Measurements from ENCODE around the gene MBD3L3. TPM values are rescaled to one million over a fixed set of nuclear protein-coding genes. Genes with fewer than 3 reads are reported as not detected.
A peak's percentile ranks its signal among the peaks of the same experiment; 100 is the strongest.
"Not testable (repeated sequence)": the region's sequence is repeated elsewhere in the genome, so short reads cannot be mapped to it uniquely, and the experiment has no call there.

The MBD3L3 gene
- total RNA-seq (0.24 TPM), polyA plus RNA-seq (1.1 TPM)
- long read RNA-seq, donor 1 = 0 reads
- long read RNA-seq, donor 2 = 0 reads
- long read RNA-seq, donor 3 = 0 reads
- long read RNA-seq, donor 4 = 0 reads
- long read RNA-seq, donor 5 = 0 reads
- long read RNA-seq, donor 6, partial matches to known transcripts = 0 of 1 reads
- long read RNA-seq, donor 6, other reads (novel, unspliced or antisense) = 0 of 1 reads
- long read RNA-seq, donor 7 = 0 reads
- long read RNA-seq, donor 8 = 0 reads
- long read RNA-seq, donor 9 = 0 reads
- long read RNA-seq, donor 10 = 0 reads

GRCh38 chr19:7058576-7058975, at the start of gene MBD3L3:
Gene MBD3L3 (minus strand): TSS chr19:7058676. CDS start chr19:7058605, 71 bp downstream.
- no CpG with 5 or more reads among the region's 8 CpGs for WGBS
- not testable (repeated sequence) for H3K27me3 ChIP-seq (ENCODE audit: control insufficient read depth in 2 of 2, insufficient read depth in 1 of 2, low read length in 1 of 2)

DNA sequence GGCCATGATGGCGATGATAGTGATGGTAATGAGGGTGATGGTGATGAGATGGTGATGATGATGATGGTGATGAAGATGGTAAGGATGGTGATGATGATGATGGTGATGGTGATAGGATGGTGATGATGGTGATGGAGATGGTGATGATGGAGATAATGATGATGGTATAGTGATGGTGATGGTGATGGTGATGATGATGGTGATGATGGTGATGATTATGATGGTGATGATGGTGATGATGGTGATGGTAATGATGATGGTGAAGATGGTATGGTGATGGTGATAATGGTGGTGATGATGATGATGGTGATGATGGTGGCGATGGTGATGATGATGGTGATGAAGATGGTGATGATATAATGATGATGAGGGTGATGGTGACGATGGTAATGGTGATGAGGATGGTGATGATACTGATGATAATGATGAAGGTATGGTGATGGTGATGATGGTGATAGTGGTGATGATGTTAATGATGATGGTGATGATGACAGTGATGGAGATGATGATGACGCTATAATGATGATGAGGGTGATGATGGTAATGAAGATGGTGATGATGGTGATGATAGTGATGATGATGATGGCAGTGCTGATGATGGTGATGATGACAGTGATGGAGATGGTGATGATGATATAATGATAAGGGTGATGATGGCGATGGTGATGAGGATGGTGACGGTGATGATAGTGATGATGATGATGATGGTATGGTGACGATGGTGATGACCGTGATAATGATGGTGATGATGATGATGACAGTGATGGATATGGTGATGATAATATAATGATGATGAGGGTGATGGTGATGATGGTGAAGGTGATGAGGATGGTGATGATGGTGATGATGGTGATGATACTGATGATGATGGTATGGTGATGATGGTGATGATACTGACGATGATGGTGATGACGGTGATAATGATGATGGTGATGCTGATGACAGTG, 48.5 kb upstream of the MBD3L3 start:
- Histone ChIP-seq H3K27me3 (ENCODE audit: control insufficient read depth in 2 of 2, insufficient read depth in 1 of 2, low read length in 1 of 2) (no peaks in the 10 kb centered on the region), H3K36me3 (ENCODE audit: control insufficient read depth in 2 of 2, insufficient read depth in 2 of 2, low read length in 1 of 2) (no peaks in the 10 kb centered on the region), H3K4me3 (ENCODE audit: low read length in 2 of 2) (no peak overlapping the region), H3K27ac (ENCODE audit: low read depth in 1 of 2, low read length in 1 of 2) (no peak overlapping the region), H3K9me3 (ENCODE audit: control insufficient read depth in 2 of 2, insufficient read depth in 1 of 2, low read length in 1 of 2) (peaks cover 0 to 4% of the 10 kb centered on the region in 2 donors), H3K4me1 (ENCODE audit: control insufficient read depth in 2 of 2, insufficient read depth in 2 of 2, low read length in 2 of 2) (peaks cover 0 to 3% of the 10 kb centered on the region in 2 donors)
- DNase-seq (ENCODE audit: low read depth in 6 of 9, low spot score in 9 of 9) = no peak
- 89% methylated on average over 10 of the region's 10 CpGs for WGBS

More at GRCh38 chr19:7058576-7058975, at the start of gene MBD3L3:
- not testable (repeated sequence) for DNase-seq (ENCODE audit: low read depth in 6 of 9, low spot score in 9 of 9); H3K4me1 ChIP-seq (ENCODE audit: control insufficient read depth in 2 of 2, insufficient read depth in 2 of 2, low read length in 2 of 2); H3K4me3 ChIP-seq (ENCODE audit: low read length in 2 of 2); H3K36me3 ChIP-seq (ENCODE audit: control insufficient read depth in 2 of 2, insufficient read depth in 2 of 2, low read length in 1 of 2); H3K27ac ChIP-seq (ENCODE audit: low read depth in 1 of 2, low read length in 1 of 2); H3K9me3 ChIP-seq (ENCODE audit: control insufficient read depth in 2 of 2, insufficient read depth in 1 of 2, low read length in 1 of 2)

DNA sequence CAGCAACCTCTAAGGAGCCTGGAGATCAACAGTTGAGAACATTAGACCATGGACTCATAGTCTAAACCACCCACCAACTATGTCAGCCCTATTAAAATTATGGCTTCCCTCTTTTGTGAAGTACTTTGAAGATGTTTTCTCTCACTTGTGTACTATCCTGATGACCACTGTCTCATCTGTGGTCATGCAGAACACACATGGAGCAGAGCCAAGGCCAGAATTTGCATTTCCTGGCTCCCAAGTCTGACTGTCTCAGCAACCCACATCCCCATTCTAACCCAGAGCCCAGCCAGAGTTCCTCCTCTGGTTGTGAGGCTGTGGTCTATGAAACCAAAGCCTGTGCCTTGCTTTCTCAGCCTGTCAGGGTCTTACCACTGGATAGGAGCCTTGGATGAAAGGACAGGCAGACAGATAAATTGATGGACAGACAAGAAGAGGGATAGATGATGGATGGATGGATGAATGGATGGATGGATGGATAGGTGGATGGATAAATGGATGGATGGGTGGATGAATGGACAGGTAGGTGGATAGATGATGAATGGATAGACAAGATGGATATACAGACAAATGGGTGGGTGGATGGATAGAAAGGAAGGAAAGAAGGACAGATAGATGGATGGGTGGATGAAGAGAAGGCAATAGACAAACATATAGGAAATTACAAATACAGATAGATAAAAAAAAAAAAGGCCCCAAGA, 46.4 kb upstream of the MBD3L3 start:
- Histone ChIP-seq H3K36me3 (ENCODE audit: control insufficient read depth in 2 of 2, insufficient read depth in 2 of 2, low read length in 1 of 2) (no peaks in the 10 kb centered on the region), H3K4me3 (ENCODE audit: low read length in 2 of 2) (no peak overlapping the region), H3K27me3 (ENCODE audit: control insufficient read depth in 2 of 2, insufficient read depth in 1 of 2, low read length in 1 of 2) (peaks cover 0 to 3% of the 10 kb centered on the region in 2 donors), H3K4me1 (ENCODE audit: control insufficient read depth in 2 of 2, insufficient read depth in 2 of 2, low read length in 2 of 2) (peaks cover 5 to 10% of the 10 kb centered on the region in 2 donors), H3K9me3 (ENCODE audit: control insufficient read depth in 2 of 2, insufficient read depth in 1 of 2, low read length in 1 of 2) (peaks cover 1 to 4% of the 10 kb centered on the region in 2 donors), H3K27ac (ENCODE audit: low read depth in 1 of 2, low read length in 1 of 2) (no peak overlapping the region)
- no peak for DNase-seq (ENCODE audit: low read depth in 6 of 9, low spot score in 9 of 9)

GRCh38 chr19:7101498-7102253, 43.2 kb upstream of the MBD3L3 start:
- WGBS = 65% methylated on average over 19 of the region's 19 CpGs
- DNase-seq (ENCODE audit: low read depth in 6 of 9, low spot score in 9 of 9) = peak in 2 of 9 donors; percentile 23 to 56
- no peak overlapping the region for H3K4me3 ChIP-seq (ENCODE audit: low read length in 2 of 2)
- H3K4me1 ChIP-seq (ENCODE audit: control insufficient read depth in 2 of 2, insufficient read depth in 2 of 2, low read length in 2 of 2) = peaks cover 10 to 19% of the 10 kb centered on the region in 2 donors
- H3K27ac ChIP-seq (ENCODE audit: low read depth in 1 of 2, low read length in 1 of 2) = no peak overlapping the region
- peaks cover 1 to 2% of the 10 kb centered on the region in 2 donors for H3K9me3 ChIP-seq (ENCODE audit: control insufficient read depth in 2 of 2, insufficient read depth in 1 of 2, low read length in 1 of 2)
- no peaks in the 10 kb centered on the region for H3K36me3 ChIP-seq (ENCODE audit: control insufficient read depth in 2 of 2, insufficient read depth in 2 of 2, low read length in 1 of 2)
- peaks cover 0 to 3% of the 10 kb centered on the region in 2 donors for H3K27me3 ChIP-seq (ENCODE audit: control insufficient read depth in 2 of 2, insufficient read depth in 1 of 2, low read length in 1 of 2)

DNA sequence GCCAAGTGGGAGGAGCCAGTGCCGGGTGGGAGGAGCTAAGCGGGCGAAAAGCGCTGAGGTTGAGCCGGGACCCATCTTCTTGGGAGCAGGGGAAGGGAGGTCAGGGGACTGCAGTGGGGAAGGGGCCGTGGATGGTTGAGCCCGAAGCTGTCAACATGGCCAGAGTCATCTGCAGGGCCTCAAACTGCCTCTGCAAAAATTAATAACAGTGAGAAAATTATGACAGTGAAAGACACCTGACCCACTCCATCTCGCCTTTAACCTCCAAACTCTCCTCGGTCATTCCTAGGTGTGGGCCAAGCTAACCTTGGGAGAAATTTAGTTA, 41.1 kb upstream of the MBD3L3 start:
- DNase-seq (ENCODE audit: low read depth in 6 of 9, low spot score in 9 of 9) = peak in 1 of 9 donors; percentile 50
- peak overlapping the region; percentile 57 to 85 for H3K4me3 ChIP-seq (ENCODE audit: low read length in 2 of 2)
- 15% methylated on average over 9 of the region's 9 CpGs for WGBS
- H3K27ac ChIP-seq (ENCODE audit: low read depth in 1 of 2, low read length in 1 of 2) = peak overlapping the region; percentile 88 to 98
- H3K36me3 ChIP-seq (ENCODE audit: control insufficient read depth in 2 of 2, insufficient read depth in 2 of 2, low read length in 1 of 2) = no peaks in the 10 kb centered on the region
- H3K27me3 ChIP-seq (ENCODE audit: control insufficient read depth in 2 of 2, insufficient read depth in 1 of 2, low read length in 1 of 2) = peaks cover 0 to 3% of the 10 kb centered on the region in 2 donors
- H3K4me1 ChIP-seq (ENCODE audit: control insufficient read depth in 2 of 2, insufficient read depth in 2 of 2, low read length in 2 of 2) = peaks cover 10 to 19% of the 10 kb centered on the region in 2 donors
- peaks cover 3 to 15% of the 10 kb centered on the region in 2 donors for H3K9me3 ChIP-seq (ENCODE audit: control insufficient read depth in 2 of 2, insufficient read depth in 1 of 2, low read length in 1 of 2)

DNA sequence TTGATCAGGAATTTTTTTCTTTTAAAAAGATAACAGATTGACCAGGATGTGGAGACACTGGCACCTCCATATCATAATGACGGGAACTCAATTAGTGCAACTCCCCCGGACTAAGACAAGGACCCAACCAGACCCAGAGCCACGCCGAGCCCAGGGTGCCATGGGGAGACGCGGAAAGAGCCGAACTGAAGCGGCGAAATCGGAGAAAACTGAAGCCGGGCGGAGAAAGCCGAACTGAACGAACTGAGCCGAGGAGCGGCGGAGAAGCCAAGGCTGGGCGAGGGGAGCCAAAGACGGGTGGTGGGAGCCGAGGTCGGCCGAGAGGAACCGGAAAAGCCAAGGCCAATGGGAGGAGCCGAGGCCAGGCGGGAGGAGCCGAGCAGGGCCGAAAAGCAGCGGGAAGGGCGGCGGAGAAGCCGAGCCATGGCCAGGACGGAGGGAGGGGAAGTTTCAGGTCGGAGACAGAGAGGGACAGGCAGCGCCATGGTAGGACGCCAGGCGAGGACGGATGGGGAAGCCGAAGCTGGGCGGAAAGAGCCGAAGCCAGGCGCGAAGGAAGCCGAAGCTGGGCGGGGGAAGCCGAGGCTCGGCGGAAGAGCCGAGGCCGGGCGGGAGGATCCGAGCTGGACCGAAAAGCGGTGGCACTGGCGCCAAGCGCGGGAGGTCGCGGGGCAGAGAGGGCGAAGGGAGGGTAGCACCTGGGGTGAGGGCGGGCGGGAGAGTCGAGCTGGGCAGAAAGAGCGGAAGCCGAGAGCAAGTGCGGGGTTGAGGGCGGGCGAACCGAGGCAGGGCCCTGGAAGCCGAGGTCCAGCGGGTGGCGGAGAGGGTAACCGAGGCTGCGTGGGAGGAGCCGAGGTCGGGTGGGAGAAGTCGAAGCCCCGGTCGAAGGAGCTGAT, 40.5 kb upstream of the MBD3L3 start:
- Histone ChIP-seq H3K4me3 (ENCODE audit: low read length in 2 of 2) (peak overlapping the region; percentile 57 to 85), H3K9me3 (ENCODE audit: control insufficient read depth in 2 of 2, insufficient read depth in 1 of 2, low read length in 1 of 2) (peaks cover 3 to 19% of the 10 kb centered on the region in 2 donors), H3K4me1 (ENCODE audit: control insufficient read depth in 2 of 2, insufficient read depth in 2 of 2, low read length in 2 of 2) (peaks cover 10 to 19% of the 10 kb centered on the region in 2 donors), H3K27ac (ENCODE audit: low read depth in 1 of 2, low read length in 1 of 2) (peak overlapping the region; percentile 88 to 98), H3K36me3 (ENCODE audit: control insufficient read depth in 2 of 2, insufficient read depth in 2 of 2, low read length in 1 of 2) (no peaks in the 10 kb centered on the region), H3K27me3 (ENCODE audit: control insufficient read depth in 2 of 2, insufficient read depth in 1 of 2, low read length in 1 of 2) (peaks cover 0 to 3% of the 10 kb centered on the region in 2 donors)
- peak; percentile 72 to 95 (median 89) for DNase-seq (ENCODE audit: low read depth in 6 of 9, low spot score in 9 of 9)
- WGBS = under 1% methylated on average over 78 of the region's 78 CpGs

DNA sequence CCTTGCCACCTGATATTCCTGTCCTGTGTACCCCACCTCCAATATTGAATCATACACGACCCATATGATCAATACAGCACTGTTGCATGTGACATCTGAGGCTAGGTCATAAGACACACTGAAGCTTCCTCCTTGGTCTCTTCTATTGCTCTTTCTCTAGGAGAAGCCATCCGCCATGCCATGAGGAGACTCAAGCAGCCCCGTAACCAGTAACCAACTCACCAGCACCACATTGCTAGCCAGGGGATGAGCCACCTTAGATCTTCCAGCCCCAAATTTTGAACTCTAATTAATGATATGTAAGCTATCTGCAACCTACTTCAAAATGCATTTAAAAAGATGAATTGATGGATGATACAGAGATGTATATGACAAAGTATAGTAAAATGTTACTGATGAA, 39.6 kb upstream of the MBD3L3 start:
- peaks cover 0 to 3% of the 10 kb centered on the region in 2 donors for H3K27me3 ChIP-seq (ENCODE audit: control insufficient read depth in 2 of 2, insufficient read depth in 1 of 2, low read length in 1 of 2)
- H3K9me3 ChIP-seq (ENCODE audit: control insufficient read depth in 2 of 2, insufficient read depth in 1 of 2, low read length in 1 of 2) = peaks cover 3 to 27% of the 10 kb centered on the region in 2 donors
- H3K27ac ChIP-seq (ENCODE audit: low read depth in 1 of 2, low read length in 1 of 2) = no peak overlapping the region
- no peak overlapping the region for H3K4me3 ChIP-seq (ENCODE audit: low read length in 2 of 2)
- DNase-seq (ENCODE audit: low read depth in 6 of 9, low spot score in 9 of 9) = no peak
- peaks cover 10 to 19% of the 10 kb centered on the region in 2 donors for H3K4me1 ChIP-seq (ENCODE audit: control insufficient read depth in 2 of 2, insufficient read depth in 2 of 2, low read length in 2 of 2)
- 97% methylated on average over 3 of the region's 3 CpGs for WGBS
- no peaks in the 10 kb centered on the region for H3K36me3 ChIP-seq (ENCODE audit: control insufficient read depth in 2 of 2, insufficient read depth in 2 of 2, low read length in 1 of 2)

DNA sequence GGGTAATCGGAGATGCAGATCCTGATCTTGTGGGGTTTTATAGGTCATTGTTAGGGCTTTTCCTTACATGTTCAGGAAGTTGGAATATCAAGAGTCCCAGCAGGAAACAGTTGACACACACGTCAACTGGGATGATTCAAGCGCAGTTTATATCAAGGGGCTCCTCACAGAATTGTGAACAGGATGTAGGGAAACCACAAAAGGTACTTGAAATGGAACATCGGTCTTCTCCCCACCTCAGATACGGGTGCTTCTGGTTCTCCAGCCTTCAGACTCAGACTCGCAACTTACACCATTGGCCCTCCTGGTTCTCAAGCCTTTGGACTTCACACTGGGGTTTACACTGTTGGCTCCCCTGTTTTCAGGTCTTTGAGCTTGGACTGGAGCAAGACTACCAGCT, 30.5 kb upstream of the MBD3L3 start:
- no peaks in the 10 kb centered on the region for H3K4me1 ChIP-seq (ENCODE audit: control insufficient read depth in 2 of 2, insufficient read depth in 2 of 2, low read length in 2 of 2)
- H3K4me3 ChIP-seq (ENCODE audit: low read length in 2 of 2) = no peak overlapping the region
- H3K9me3 ChIP-seq (ENCODE audit: control insufficient read depth in 2 of 2, insufficient read depth in 1 of 2, low read length in 1 of 2) = peaks cover 11 to 75% of the 10 kb centered on the region in 2 donors
- 66% methylated on average over 6 of the region's 6 CpGs for WGBS
- no peak overlapping the region for H3K27ac ChIP-seq (ENCODE audit: low read depth in 1 of 2, low read length in 1 of 2)
- H3K36me3 ChIP-seq (ENCODE audit: control insufficient read depth in 2 of 2, insufficient read depth in 2 of 2, low read length in 1 of 2) = peaks cover 8% of the 10 kb centered on the region in 2 donors
- H3K27me3 ChIP-seq (ENCODE audit: control insufficient read depth in 2 of 2, insufficient read depth in 1 of 2, low read length in 1 of 2) = no peaks in the 10 kb centered on the region
- DNase-seq (ENCODE audit: low read depth in 6 of 9, low spot score in 9 of 9) = no peak
